BLaER1 treated with 17β-estradiol and CSF1 and Interleukin-3, amounts not matched to agents 10 nM and 100 nM (cell line): ENCODE measurements around the gene ZNF516.
"Not testable (repeated sequence)": the region's sequence is repeated elsewhere in the genome, so short reads cannot be mapped to it uniquely, and the experiment has no call there.

Experiments used
- H3K27ac ChIP-seq, 11 experiments: shearing (Covaris generic); formaldehyde crosslinking; 2 replicates each; pipeline ENCODE4 v1.8.1; 2022
- H3K27me3 ChIP-seq, 11 experiments: shearing (Covaris generic); formaldehyde crosslinking; 2 replicates each; pipeline ENCODE4 v1.8.1; 2022
- H3K36me3 ChIP-seq, 11 experiments: shearing (Covaris generic); formaldehyde crosslinking; 2 replicates each; pipeline ENCODE4 v1.8.1; 2022
- H3K4me1 ChIP-seq, 10 experiments: shearing (Covaris generic); formaldehyde crosslinking; 2 replicates each; pipeline ENCODE4 v1.8.1; 2022
- H3K4me2 ChIP-seq, 11 experiments: shearing (Covaris generic); formaldehyde crosslinking; 2 replicates each; pipeline ENCODE4 v1.8.1; 2022
- H3K4me3 ChIP-seq, 10 experiments: shearing (Covaris generic); formaldehyde crosslinking; 2 replicates each; pipeline ENCODE4 v1.8.1; 2022
- H3K9ac ChIP-seq, 11 experiments: shearing (Covaris generic); formaldehyde crosslinking; 2 replicates each; pipeline ENCODE4 v1.8.1; 2022
- H3K9me3 ChIP-seq, 11 experiments: shearing (Covaris generic); formaldehyde crosslinking; replicated peaks in 1 of 11; 2 replicates each; pipeline ENCODE4 v1.8.1; 2022
- H4K20me1 ChIP-seq, 11 experiments: shearing (Covaris generic); formaldehyde crosslinking; 2 replicates each; pipeline ENCODE4 v1.8.1; 2022
- Cebpa-rat ChIP-seq, 11 experiments: shearing (Covaris generic); IDR thresholded peaks; 2 replicates each; pipeline ENCODE4 v1.8.1; 2022

The ZNF516 gene, protein sequence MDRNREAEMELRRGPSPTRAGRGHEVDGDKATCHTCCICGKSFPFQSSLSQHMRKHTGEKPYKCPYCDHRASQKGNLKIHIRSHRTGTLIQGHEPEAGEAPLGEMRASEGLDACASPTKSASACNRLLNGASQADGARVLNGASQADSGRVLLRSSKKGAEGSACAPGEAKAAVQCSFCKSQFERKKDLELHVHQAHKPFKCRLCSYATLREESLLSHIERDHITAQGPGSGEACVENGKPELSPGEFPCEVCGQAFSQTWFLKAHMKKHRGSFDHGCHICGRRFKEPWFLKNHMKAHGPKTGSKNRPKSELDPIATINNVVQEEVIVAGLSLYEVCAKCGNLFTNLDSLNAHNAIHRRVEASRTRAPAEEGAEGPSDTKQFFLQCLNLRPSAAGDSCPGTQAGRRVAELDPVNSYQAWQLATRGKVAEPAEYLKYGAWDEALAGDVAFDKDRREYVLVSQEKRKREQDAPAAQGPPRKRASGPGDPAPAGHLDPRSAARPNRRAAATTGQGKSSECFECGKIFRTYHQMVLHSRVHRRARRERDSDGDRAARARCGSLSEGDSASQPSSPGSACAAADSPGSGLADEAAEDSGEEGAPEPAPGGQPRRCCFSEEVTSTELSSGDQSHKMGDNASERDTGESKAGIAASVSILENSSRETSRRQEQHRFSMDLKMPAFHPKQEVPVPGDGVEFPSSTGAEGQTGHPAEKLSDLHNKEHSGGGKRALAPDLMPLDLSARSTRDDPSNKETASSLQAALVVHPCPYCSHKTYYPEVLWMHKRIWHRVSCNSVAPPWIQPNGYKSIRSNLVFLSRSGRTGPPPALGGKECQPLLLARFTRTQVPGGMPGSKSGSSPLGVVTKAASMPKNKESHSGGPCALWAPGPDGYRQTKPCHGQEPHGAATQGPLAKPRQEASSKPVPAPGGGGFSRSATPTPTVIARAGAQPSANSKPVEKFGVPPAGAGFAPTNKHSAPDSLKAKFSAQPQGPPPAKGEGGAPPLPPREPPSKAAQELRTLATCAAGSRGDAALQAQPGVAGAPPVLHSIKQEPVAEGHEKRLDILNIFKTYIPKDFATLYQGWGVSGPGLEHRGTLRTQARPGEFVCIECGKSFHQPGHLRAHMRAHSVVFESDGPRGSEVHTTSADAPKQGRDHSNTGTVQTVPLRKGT

DNA sequence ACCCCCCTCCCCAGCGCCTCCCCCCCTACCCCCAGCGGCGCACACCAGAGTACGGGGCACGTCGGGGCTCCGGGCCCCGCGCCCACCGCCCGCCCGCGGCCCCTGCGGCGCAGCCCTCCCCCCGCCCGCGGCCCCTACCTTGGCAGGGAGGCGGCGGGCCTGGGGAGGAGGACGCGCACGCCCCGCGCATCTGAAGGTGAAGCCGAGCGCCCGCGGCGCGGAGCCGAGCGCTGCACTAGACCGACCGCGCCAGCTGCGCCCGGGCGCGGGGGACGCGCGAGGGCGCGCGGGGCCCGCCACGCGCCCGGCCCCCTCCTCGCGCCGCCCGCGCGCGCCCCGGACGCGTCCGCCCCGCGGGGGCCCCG lies at the start of gene ZNF516:
Gene ZNF516, minus strand, starts transcription at position 237 of the 365 bp plus-strand sequence. CDS start 52,188 bp downstream, outside the sequence.
- Histone ChIP-seq H4K20me1 (peaks cover 9 to 23% (median 10%) of the 10 kb centered on the region in 11 experiments; a peak in 19 of 22 replicates), H3K4me3 (peak within 1 kb of the TSS; percentile 72 to 90 (median 82)), H3K36me3 (no peaks in the 10 kb centered on the region), H3K4me1 (peaks cover 18 to 43% (median 23%) of the 10 kb centered on the region in 10 experiments), H3K9ac (peak within 1 kb of the TSS; percentile 78 to 92 (median 87)), H3K27ac (peak within 1 kb of the TSS; percentile 74 to 92 (median 86); a peak in 21 of 22 replicates), H3K27me3 (no peaks in the 10 kb centered on the region), H3K4me2 (peak within 1 kb of the TSS; percentile 93 to 99 (median 95)), H3K9me3 (no peaks in the 10 kb centered on the region)
- no peak for TF ChIP-seq Cebpa-rat (IDR thresholded peaks at IDR 0.05)

DNA sequence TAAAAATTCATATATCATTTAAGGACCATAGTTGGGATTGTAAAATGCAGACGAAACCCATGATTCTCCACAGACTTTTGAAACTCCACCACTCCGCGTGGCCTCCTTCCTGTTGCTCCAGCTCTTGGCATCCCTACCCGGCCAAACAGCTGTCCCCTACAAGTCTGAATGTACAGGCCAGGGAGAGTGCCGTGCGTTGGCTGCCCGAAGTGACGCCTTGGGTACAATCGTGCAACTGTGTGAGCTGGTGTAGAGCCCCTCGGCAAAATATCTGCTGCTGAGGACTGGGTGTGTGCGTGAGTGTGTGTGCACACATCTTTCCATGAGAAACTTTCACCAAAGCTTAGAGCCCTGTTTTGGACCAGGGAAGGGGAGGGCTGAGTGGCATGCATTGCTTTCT lies 43.8 kb upstream of the ZNF516 start:
- H4K20me1 ChIP-seq = no peaks in the 10 kb centered on the region
- H3K9ac ChIP-seq = no peak overlapping the region
- no peak for TF ChIP-seq Cebpa-rat (IDR thresholded peaks at IDR 0.05)
- H3K4me1 ChIP-seq = no peaks in the 10 kb centered on the region
- H3K27ac ChIP-seq = no peak overlapping the region
- H3K4me3 ChIP-seq = no peak overlapping the region
- H3K4me2 ChIP-seq = no peak overlapping the region
- no peaks in the 10 kb centered on the region for H3K27me3 ChIP-seq
- H3K9me3 ChIP-seq = peaks cover 0 to 11% (median 6%) of the 10 kb centered on the region in 11 experiments; a peak in 8 of 22 replicates
- H3K36me3 ChIP-seq = no peaks in the 10 kb centered on the region

DNA sequence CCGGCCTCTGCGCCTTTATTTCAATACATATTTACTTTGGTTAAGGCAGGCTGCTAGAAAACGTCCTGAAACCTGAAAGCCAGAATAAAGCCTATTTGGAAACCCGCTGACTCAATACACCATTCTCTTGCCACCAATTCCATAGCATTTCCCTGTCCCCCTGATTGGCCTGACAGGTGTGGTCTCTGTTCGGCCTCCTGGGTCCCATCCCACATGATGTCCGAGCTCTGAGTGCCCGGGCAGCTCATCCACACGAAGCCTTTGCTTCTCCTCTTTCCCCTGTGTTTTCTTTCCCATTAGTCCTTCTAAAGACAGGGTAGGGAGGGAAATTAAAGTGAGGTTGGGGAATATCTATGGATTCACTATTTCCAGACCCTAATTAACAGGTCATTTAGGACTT lies 42.6 kb upstream of the ZNF516 start:
- TF ChIP-seq Cebpa-rat (IDR thresholded peaks at IDR 0.05) = no peak
- no peaks in the 10 kb centered on the region for H3K4me1 ChIP-seq
- H3K4me3 ChIP-seq = no peak overlapping the region
- H3K27me3 ChIP-seq = no peaks in the 10 kb centered on the region
- no peak overlapping the region for H3K9ac ChIP-seq
- no peaks in the 10 kb centered on the region for H4K20me1 ChIP-seq
- H3K27ac ChIP-seq = no peak overlapping the region
- H3K4me2 ChIP-seq = no peak overlapping the region
- H3K9me3 ChIP-seq = peaks cover 0 to 11% (median 6%) of the 10 kb centered on the region in 11 experiments; a peak in 8 of 22 replicates
- no peaks in the 10 kb centered on the region for H3K36me3 ChIP-seq

- not testable (repeated sequence) for H3K9ac ChIP-seq, H3K27me3 ChIP-seq, H3K4me3 ChIP-seq, H4K20me1 ChIP-seq, H3K4me2 ChIP-seq, H3K27ac ChIP-seq, H3K36me3 ChIP-seq, H3K4me1 ChIP-seq
- peaks cover 0 to 11% (median 6%) of the 10 kb centered on the region in 11 experiments; a peak in 8 of 22 replicates for H3K9me3 ChIP-seq
Measured at GRCh38 chr18:76536593-76536992, 41.6 kb upstream of the ZNF516 start.

DNA sequence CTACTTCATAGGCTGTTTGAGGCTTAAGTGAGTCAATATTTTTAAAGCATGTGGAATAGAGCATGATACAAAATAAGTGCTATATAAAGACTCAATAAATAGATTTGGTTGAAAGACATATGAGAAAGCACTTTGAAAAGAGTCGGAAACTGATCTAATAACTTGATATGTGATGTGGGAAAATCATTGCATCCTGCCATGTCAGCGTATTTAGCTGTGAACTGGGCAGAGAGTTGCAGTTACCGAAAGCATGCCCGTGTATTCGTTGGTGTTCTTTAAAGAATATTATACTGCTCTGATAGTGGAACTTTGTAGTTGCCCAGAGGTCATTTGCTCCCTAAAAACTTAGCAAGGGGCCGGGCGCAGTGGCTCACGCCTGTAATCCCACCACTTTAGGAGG lies 37.8 kb upstream of the ZNF516 start:
- no peaks in the 10 kb centered on the region for H4K20me1 ChIP-seq
- H3K27ac ChIP-seq = no peak overlapping the region
- H3K9ac ChIP-seq = no peak overlapping the region
- peaks cover 0 to 21% (median 9%) of the 10 kb centered on the region in 11 experiments; a peak in 14 of 22 replicates for H3K9me3 ChIP-seq
- H3K4me1 ChIP-seq = peaks cover 11 to 31% (median 27%) of the 10 kb centered on the region in 10 experiments
- no peak for TF ChIP-seq Cebpa-rat (IDR thresholded peaks at IDR 0.05)
- H3K4me2 ChIP-seq = no peak overlapping the region
- no peak overlapping the region for H3K4me3 ChIP-seq
- no peaks in the 10 kb centered on the region for H3K36me3 ChIP-seq
- H3K27me3 ChIP-seq = no peaks in the 10 kb centered on the region

DNA sequence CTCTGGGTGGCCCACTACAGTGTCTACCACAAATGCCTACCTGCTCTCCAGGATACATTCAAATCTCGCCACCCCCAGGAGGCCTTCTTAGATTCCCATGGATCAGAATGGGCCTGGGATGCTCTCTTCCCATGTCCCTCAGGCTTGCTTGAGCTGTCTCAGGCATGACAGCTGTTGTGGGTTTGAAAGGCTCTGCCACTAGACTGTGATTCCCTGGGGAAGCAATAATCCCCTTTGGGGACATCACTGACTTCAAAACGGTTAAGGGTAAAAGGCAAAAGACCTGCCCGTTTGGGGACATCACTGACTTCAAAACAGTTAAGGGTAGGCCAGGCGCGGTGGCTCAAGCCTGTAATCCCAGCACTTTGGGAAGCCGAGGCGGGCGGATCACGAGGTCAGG lies 35.8 kb upstream of the ZNF516 start:
- peaks cover 11 to 31% (median 27%) of the 10 kb centered on the region in 10 experiments for H3K4me1 ChIP-seq
- no peak overlapping the region for H3K9ac ChIP-seq
- peaks cover 0 to 21% (median 9%) of the 10 kb centered on the region in 11 experiments; a peak in 14 of 22 replicates for H3K9me3 ChIP-seq
- H3K27me3 ChIP-seq = no peaks in the 10 kb centered on the region
- TF ChIP-seq Cebpa-rat (IDR thresholded peaks at IDR 0.05) = no peak
- no peak overlapping the region; a peak in 1 of 22 replicates for H3K27ac ChIP-seq
- H4K20me1 ChIP-seq = no peaks in the 10 kb centered on the region
- H3K4me3 ChIP-seq = no peak overlapping the region
- peak overlapping the region in 8 of 11 experiments; percentile 44 to 63 (median 50); a peak in 16 of 22 replicates for H3K4me2 ChIP-seq
- no peaks in the 10 kb centered on the region for H3K36me3 ChIP-seq

- H3K9me3 ChIP-seq = peaks cover 0 to 21% (median 9%) of the 10 kb centered on the region in 11 experiments; a peak in 14 of 22 replicates
- H3K4me2 ChIP-seq = peak overlapping the region in 8 of 11 experiments; percentile 44 to 63 (median 50); a peak in 15 of 22 replicates
Measured at GRCh38 chr18:76530391-76530790, 35.3 kb upstream of the ZNF516 start.

DNA sequence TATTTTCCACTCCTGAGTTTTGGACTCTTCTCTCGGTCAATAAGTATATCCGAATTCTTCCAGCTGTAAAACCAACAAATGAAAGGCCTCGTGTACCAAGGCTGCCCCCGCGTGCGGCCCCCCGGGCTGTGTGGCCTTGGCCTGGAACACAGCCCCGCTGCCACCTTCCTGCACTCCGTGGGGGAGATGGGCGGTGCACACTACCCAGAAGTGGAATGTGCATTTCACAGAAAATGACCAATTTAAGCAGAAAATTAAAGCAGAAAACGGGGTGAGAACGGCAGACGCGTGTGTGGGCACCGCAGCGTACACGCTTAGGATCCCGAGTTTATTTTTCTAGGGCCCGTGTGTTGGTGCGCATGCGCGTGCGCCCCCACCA lies 34.4 kb upstream of the ZNF516 start:
- TF ChIP-seq Cebpa-rat (IDR thresholded peaks at IDR 0.05) = no peak
- Histone ChIP-seq H3K27me3 (no peaks in the 10 kb centered on the region), H3K4me2 (peak overlapping the region; percentile 43 to 82 (median 71)), H3K36me3 (no peaks in the 10 kb centered on the region), H3K9ac (no peak overlapping the region), H3K4me1 (peaks cover 11 to 31% (median 27%) of the 10 kb centered on the region in 10 experiments), H3K27ac (peak overlapping the region in 1 of 11 experiments; percentile 20; a peak in 1 of 22 replicates), H3K4me3 (peak overlapping the region in 3 of 10 experiments; percentile 28 to 45 (median 31); a peak in 4 of 20 replicates), H4K20me1 (no peaks in the 10 kb centered on the region), H3K9me3 (peaks cover 0 to 16% (median 3%) of the 10 kb centered on the region in 11 experiments; a peak in 13 of 22 replicates)

More at GRCh38 chr18:76530391-76530790, 35.3 kb upstream of the ZNF516 start:
- no peaks in the 10 kb centered on the region for H4K20me1 ChIP-seq
- H3K9ac ChIP-seq = no peak overlapping the region
- peaks cover 11 to 31% (median 27%) of the 10 kb centered on the region in 10 experiments for H3K4me1 ChIP-seq
- no peaks in the 10 kb centered on the region for H3K36me3 ChIP-seq
- H3K4me3 ChIP-seq = no peak overlapping the region
- H3K27me3 ChIP-seq = no peaks in the 10 kb centered on the region
- no peak overlapping the region; a peak in 1 of 22 replicates for H3K27ac ChIP-seq
- no peak for TF ChIP-seq Cebpa-rat (IDR thresholded peaks at IDR 0.05)
